CD4-positive, alpha-beta T cell treated with Interleukin-4 for 1 hour (primary cell): ENCODE measurements around the gene LMNTD1.
"Not testable (repeated sequence)": the region's sequence is repeated elsewhere in the genome, so short reads cannot be mapped to it uniquely, and the experiment has no call there.

Experiments
- DNase-seq, 2 donors: peaks; one replicate each; pipeline ENCODE4 v3.0.0-alpha.2; 2020 to 2022

The LMNTD1 gene

GRCh38 chr12:25426821-25427220 lies 126.3 kb downstream of the LMNTD1 start:
- DNase-seq = not testable (repeated sequence)
